ENCODE results near the gene PTPRG.

The PTPRG gene

DNA sequence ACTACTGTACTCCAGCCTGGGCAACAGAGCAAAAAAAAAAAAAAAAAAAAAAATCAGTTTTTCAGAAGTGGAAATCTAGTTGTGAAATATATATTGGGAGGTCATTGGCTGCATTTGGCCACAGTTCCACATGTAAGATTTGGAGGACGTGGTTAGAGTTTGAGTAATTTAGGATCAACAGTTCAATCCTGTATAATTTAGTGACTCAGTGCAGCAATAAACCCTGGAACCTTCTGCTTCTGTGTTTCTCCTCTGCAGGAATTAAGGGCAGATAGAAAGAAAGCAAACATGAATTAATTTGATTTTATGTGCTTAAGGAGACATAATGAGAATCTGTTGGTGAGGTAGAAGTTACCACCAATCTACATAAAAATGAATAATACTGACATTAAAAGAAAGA is 347.0 kb downstream of the PTPRG start:
- no peak overlapping the region for H3K4me3 ChIP-seq (ENCODE audit: low read length)
- DNase-seq (ENCODE audit: low read depth), result no peak
- TF ChIP-seq, protein P1, sequence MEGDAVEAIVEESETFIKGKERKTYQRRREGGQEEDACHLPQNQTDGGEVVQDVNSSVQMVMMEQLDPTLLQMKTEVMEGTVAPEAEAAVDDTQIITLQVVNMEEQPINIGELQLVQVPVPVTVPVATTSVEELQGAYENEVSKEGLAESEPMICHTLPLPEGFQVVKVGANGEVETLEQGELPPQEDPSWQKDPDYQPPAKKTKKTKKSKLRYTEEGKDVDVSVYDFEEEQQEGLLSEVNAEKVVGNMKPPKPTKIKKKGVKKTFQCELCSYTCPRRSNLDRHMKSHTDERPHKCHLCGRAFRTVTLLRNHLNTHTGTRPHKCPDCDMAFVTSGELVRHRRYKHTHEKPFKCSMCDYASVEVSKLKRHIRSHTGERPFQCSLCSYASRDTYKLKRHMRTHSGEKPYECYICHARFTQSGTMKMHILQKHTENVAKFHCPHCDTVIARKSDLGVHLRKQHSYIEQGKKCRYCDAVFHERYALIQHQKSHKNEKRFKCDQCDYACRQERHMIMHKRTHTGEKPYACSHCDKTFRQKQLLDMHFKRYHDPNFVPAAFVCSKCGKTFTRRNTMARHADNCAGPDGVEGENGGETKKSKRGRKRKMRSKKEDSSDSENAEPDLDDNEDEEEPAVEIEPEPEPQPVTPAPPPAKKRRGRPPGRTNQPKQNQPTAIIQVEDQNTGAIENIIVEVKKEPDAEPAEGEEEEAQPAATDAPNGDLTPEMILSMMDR (conservative IDR thresholded peaks at IDR 0.05; ENCODE audit: low read depth, low read length), result no peak

DNA sequence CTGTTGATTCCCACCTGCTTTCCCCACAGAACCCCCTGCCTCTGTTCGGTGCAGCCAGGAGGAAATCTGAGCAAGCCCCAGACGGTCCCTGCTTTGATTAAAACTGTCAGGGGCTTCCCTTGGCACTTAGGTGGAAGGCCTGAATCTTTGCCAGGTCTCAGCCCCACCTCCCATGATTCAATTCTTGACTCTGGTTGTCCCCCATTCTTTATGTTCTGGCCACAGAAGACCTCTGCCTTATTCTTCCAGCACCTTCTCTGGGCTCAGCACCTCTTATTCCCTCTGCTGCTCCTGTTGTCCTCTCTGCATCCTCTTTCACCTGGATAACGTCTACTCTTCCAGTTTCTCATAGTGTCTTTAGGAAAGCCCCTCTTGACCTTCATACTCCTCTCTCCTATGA is 349.4 kb downstream of the PTPRG start:
- DNase-seq (ENCODE audit: low read depth), result no peak
- TF ChIP-seq, protein P1 (conservative IDR thresholded peaks at IDR 0.05; ENCODE audit: low read depth, low read length), result no peak
- no peak overlapping the region for H3K4me3 ChIP-seq (ENCODE audit: low read length)

DNA sequence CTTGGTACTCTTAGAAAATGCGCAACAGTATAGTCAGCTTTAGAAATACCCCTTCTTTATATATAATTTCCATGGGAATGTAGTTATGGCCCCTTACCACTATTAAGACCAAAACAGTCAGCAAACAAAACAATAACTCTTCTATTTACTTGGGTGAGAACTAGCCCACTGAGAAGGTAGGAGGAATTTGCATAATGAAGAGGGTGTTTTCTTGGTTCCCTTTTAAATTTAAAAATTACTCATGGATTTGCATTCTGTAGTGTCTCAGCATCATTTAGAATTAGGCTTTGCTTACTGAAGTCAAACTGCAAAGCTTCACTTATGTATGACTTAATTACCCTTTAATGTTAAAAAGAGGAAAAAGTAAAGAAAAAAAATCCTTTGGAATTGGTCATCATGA is 350.8 kb downstream of the PTPRG start:
- TF ChIP-seq, protein P1 (conservative IDR thresholded peaks at IDR 0.05; ENCODE audit: low read depth, low read length), result no peak
- DNase-seq (ENCODE audit: low read depth), result no peak
- H3K4me3 ChIP-seq (ENCODE audit: low read length), result no peak overlapping the region

DNA sequence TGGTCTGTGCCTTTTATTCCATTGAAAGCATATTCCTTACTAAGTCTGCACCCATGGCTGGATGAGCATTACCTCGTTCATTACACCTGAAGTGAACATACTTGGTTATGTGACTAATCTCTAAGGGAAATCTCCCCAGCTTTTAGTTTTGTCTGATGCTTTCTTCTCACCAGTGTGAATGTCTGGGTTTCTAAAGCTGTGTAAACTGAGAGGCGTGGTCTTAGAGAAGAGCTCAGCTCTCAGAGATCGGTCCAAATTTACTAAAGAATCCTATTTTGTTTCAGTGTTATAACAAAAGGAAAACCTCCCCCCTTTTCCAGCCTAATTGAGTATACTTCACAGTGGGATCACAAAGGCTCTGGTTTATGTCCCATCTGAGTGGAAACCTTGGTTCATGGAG is 352.3 kb downstream of the PTPRG start:
- H3K4me3 ChIP-seq (ENCODE audit: low read length), result no peak overlapping the region
- no peak for DNase-seq (ENCODE audit: low read depth)
- TF ChIP-seq, protein P1 (conservative IDR thresholded peaks at IDR 0.05; ENCODE audit: low read depth, low read length), result no peak

- TF ChIP-seq, protein P1 (conservative IDR thresholded peaks at IDR 0.05; ENCODE audit: low read depth, low read length), result no peak
- no peak for DNase-seq (ENCODE audit: low read depth)
- no peak overlapping the region for H3K4me3 ChIP-seq (ENCODE audit: low read length)
Measured at GRCh38 chr3:61914276-61914675, 352.9 kb downstream of the PTPRG start.

- TF ChIP-seq, protein P1 (conservative IDR thresholded peaks at IDR 0.05; ENCODE audit: low read depth, low read length), result no peak
- no peak for DNase-seq (ENCODE audit: low read depth)
- no peak overlapping the region for H3K4me3 ChIP-seq (ENCODE audit: low read length)
Measured at GRCh38 chr3:61915296-61915695, 353.9 kb downstream of the PTPRG start.

GRCh38 chr3:61919371-61919770 is 358.0 kb downstream of the PTPRG start:
- TF ChIP-seq, protein P1 (conservative IDR thresholded peaks at IDR 0.05; ENCODE audit: low read depth, low read length), result no peak

More at GRCh38 chr3:61919371-61919770, 358.0 kb downstream of the PTPRG start:
- H3K4me3 ChIP-seq (ENCODE audit: low read length), result no peak overlapping the region
- no peak for DNase-seq (ENCODE audit: low read depth)
